Measurements from ENCODE around the gene PPY.

GRCh38 chr17:43907998-43908721 is 34.1 kb downstream of the PPY start:
- TF ChIP-seq, protein P1, sequence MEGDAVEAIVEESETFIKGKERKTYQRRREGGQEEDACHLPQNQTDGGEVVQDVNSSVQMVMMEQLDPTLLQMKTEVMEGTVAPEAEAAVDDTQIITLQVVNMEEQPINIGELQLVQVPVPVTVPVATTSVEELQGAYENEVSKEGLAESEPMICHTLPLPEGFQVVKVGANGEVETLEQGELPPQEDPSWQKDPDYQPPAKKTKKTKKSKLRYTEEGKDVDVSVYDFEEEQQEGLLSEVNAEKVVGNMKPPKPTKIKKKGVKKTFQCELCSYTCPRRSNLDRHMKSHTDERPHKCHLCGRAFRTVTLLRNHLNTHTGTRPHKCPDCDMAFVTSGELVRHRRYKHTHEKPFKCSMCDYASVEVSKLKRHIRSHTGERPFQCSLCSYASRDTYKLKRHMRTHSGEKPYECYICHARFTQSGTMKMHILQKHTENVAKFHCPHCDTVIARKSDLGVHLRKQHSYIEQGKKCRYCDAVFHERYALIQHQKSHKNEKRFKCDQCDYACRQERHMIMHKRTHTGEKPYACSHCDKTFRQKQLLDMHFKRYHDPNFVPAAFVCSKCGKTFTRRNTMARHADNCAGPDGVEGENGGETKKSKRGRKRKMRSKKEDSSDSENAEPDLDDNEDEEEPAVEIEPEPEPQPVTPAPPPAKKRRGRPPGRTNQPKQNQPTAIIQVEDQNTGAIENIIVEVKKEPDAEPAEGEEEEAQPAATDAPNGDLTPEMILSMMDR (IDR thresholded peaks at IDR 0.05), result no peak
- TF ChIP-seq, protein P2, sequence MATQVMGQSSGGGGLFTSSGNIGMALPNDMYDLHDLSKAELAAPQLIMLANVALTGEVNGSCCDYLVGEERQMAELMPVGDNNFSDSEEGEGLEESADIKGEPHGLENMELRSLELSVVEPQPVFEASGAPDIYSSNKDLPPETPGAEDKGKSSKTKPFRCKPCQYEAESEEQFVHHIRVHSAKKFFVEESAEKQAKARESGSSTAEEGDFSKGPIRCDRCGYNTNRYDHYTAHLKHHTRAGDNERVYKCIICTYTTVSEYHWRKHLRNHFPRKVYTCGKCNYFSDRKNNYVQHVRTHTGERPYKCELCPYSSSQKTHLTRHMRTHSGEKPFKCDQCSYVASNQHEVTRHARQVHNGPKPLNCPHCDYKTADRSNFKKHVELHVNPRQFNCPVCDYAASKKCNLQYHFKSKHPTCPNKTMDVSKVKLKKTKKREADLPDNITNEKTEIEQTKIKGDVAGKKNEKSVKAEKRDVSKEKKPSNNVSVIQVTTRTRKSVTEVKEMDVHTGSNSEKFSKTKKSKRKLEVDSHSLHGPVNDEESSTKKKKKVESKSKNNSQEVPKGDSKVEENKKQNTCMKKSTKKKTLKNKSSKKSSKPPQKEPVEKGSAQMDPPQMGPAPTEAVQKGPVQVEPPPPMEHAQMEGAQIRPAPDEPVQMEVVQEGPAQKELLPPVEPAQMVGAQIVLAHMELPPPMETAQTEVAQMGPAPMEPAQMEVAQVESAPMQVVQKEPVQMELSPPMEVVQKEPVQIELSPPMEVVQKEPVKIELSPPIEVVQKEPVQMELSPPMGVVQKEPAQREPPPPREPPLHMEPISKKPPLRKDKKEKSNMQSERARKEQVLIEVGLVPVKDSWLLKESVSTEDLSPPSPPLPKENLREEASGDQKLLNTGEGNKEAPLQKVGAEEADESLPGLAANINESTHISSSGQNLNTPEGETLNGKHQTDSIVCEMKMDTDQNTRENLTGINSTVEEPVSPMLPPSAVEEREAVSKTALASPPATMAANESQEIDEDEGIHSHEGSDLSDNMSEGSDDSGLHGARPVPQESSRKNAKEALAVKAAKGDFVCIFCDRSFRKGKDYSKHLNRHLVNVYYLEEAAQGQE (IDR thresholded peaks at IDR 0.05; ENCODE audit: insufficient read depth in 1 of 2, low read depth in 2 of 2, low read length in 1 of 2), result no peak
- TF ChIP-seq POLR2AphosphoS5 (IDR thresholded peaks at IDR 0.05; ENCODE audit: low read depth, low read length), result no peak
